Thoracic aorta (tissue), 2 donors: Measurements from ENCODE around the gene TMEM219. TPM values are rescaled to one million over a fixed set of nuclear protein-coding genes. Genes with fewer than 3 reads are reported as not detected.

Source experiments
- ATAC-seq: fragments of 150-250 bp; one replicate; pipeline ENCODE4 v1.8.0; 2017; ENCODE audit warnings: low read depth; ENCODE audit not compliant: insufficient number of reproducible peaks, low FRiP score
- DNase-seq: peaks from one replicate; pipeline ENCODE4 v3.0.0-alpha.2; 2020; ENCODE audit warnings: low spot score
- H3K27ac ChIP-seq, 2 donors: fragments of 200-600 bp; sonication (generic); 1 replicate in 1 of 2; 2 replicates in 1 of 2; pipeline ENCODE4 v1.5.1; 2016; ENCODE audit warnings: mild to moderate bottlenecking in 2 of 2, moderate library complexity in 2 of 2
- H3K27me3 ChIP-seq: fragments of 200-600 bp; sonication (generic); replicated peaks from 2 replicates; pipeline ENCODE4 v1.6.0; 2016; ENCODE audit warnings: mild to moderate bottlenecking; ENCODE audit not compliant: insufficient read depth
- H3K36me3 ChIP-seq: fragments of 200-600 bp; sonication (generic); one replicate; pipeline ENCODE4 v1.5.1; 2016
- H3K4me1 ChIP-seq, 2 donors: fragments of 200-600 bp; sonication (generic); 1 replicate in 1 of 2; 2 replicates in 1 of 2; pipeline versions ENCODE4 v1.5.1 to v1.6.0; 2016; ENCODE audit warnings: low read depth in 2 of 2, mild to moderate bottlenecking in 1 of 2; ENCODE audit not compliant: control insufficient read depth in 1 of 2
- H3K4me3 ChIP-seq: fragments of 200-600 bp; sonication (generic); 2 replicates; pipeline ENCODE4 v1.5.1; 2016; ENCODE audit warnings: mild to moderate bottlenecking
- H3K9me3 ChIP-seq: fragments of 200-600 bp; sonication (generic); 2 replicates; pipeline ENCODE4 v1.5.1; 2016
- total RNA-seq, 2 donors: library from RNA; depleted of rRNA; stranded (reverse); fragments of >200 nt; gene quantifications; one replicate each; pipeline versions ENCODE4 v1.1.0 to v1.2.3, GENCODE V29; 2016
- TF ChIP-seq, protein P1 (sequence below): fragments of 200-600 bp; sonication (generic); IDR thresholded peaks from one replicate; pipeline ENCODE4 v1.5.1; 2019; ENCODE audit warnings: antibody characterized with exemption

TMEM219 gene
- total RNA-seq, 2 donors from 2014 or later, result 79.7 to 161 TPM

DNA sequence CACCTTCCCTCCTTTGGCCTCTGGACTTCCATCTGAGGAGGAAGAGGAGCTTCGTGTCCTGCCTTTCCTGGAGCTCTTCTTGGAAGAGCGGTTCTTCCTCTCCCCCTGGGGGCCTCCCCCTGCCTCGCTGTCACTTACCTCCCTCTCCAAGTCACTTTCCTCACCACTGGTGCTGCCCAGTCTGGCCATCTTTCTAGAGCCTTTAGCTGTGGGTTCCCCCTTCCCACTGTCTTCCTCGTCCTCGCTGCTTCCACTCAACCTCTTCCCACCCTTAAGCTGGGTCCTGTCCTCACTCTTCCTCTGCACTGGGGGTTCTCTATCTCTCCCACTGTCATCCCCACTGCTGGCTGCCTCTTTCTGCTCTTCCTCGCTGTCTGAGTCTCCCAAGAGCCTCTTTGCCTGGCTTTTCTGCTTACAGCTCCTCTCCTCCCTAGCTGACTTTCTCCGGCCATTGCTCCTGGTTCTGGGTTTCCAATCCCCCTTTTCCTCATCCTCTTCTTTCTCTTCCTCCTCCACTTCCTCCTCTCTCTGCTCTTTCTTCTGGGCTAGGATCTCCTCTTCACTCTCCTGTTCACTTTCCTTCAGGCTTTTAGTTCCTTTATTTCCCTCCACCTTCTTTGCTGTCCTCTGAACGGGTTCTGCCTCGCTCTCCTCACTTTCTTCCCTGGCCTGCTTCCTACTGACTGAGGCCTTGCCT is 32.2 kb downstream of the TMEM219 start:
- DNase-seq (no peak), ATAC-seq (no peak)
- peak overlapping the region; percentile 86 for H3K4me3 ChIP-seq
- H3K27ac ChIP-seq, result peak overlapping the region in 1 of 2 donors; percentile 89
- peaks cover 22% of the 10 kb centered on the region for H3K36me3 ChIP-seq
- H3K9me3 ChIP-seq, result no peaks in the 10 kb centered on the region
- H3K27me3 ChIP-seq, result no peaks in the 10 kb centered on the region
- peaks cover 12 to 20% of the 10 kb centered on the region in 2 donors for H3K4me1 ChIP-seq
- TF ChIP-seq, protein P1, sequence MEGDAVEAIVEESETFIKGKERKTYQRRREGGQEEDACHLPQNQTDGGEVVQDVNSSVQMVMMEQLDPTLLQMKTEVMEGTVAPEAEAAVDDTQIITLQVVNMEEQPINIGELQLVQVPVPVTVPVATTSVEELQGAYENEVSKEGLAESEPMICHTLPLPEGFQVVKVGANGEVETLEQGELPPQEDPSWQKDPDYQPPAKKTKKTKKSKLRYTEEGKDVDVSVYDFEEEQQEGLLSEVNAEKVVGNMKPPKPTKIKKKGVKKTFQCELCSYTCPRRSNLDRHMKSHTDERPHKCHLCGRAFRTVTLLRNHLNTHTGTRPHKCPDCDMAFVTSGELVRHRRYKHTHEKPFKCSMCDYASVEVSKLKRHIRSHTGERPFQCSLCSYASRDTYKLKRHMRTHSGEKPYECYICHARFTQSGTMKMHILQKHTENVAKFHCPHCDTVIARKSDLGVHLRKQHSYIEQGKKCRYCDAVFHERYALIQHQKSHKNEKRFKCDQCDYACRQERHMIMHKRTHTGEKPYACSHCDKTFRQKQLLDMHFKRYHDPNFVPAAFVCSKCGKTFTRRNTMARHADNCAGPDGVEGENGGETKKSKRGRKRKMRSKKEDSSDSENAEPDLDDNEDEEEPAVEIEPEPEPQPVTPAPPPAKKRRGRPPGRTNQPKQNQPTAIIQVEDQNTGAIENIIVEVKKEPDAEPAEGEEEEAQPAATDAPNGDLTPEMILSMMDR, result no peak

DNA sequence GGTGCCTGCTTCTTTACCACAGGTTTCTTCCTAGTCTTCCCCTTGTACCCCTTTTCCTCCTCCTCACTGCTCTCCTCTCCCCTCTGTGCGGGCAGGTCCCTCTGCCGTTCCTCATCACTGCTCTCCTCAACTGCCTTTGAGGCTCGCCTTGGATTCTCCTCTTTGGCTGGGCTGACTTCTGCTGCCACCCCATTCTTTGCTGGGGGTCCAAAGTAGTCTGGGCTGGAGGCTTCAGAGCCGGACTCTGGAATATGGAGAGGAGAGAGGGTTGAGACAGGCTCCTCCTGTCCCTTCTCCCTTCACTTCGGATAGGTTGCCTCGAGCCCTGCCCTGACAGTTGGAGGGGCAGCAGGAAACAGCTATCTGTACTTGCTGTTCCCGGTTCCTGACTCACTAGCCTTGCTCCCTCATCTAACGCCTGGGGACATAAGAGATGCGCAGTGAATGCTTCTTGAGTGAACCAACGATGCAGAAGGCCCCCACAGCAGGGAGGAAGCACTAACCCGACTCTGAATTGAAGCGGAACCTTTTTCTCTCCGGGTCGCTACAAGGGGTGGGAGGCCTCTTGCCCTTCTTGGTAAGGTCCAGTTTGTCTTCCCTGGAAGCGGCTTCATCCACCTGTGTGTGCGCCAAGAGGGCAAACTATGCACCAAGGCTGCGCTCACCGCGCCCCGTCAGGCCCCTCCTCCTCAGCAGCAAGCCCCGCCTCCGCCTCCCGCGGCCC is 32.9 kb downstream of the TMEM219 start:
- peaks cover 12 to 20% of the 10 kb centered on the region in 2 donors for H3K4me1 ChIP-seq
- peak overlapping the region; percentile 86 for H3K4me3 ChIP-seq
- ATAC-seq (no peak), DNase-seq (no peak)
- TF ChIP-seq, protein P1, result no peak
- no peaks in the 10 kb centered on the region for H3K27me3 ChIP-seq
- H3K27ac ChIP-seq, result peak overlapping the region; percentile 89 to 96
- H3K9me3 ChIP-seq, result no peaks in the 10 kb centered on the region
- H3K36me3 ChIP-seq, result peaks cover 16% of the 10 kb centered on the region

DNA sequence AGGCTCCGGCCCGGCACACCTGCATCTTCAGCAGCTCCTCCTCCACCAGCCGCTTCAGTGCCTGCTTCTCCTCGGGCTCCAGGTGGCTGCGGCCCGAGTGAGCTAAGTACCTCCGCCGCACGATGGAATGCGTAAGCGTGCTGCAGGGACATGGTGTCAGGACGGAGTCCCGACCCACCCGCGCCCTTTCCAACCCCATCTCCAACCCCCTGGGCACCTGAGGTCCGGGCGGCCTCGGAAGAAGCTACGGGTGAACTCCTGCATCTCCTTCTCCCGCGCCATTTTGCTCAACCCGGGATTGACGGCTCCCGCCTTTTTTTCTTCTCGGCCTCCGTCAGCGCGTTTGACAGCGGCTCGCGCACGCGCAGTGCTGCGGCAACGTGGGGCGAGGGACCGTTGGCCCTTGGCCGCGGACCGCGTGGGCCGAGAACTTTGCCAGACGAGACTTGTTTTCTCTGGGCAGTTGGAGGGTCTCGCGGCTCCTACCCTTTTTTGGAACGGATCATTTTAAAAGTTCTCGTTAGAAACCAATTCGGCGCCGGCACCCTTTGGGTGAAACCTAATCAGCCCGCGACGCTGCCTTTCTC is 33.5 kb downstream of the TMEM219 start, which contains the start of gene HIRIP3:
Gene HIRIP3 (minus strand): TSS at position 294 of the 587 bp plus-strand sequence. CDS start 12 bp downstream, at position 282.
- H3K4me3 ChIP-seq, result peak within 1 kb of the TSS; percentile 86
- peak; percentile 57 for ATAC-seq
- peak; percentile 47 for DNase-seq
- H3K4me1 ChIP-seq, result peaks cover 12 to 20% of the 10 kb centered on the region in 2 donors
- H3K27me3 ChIP-seq, result no peaks in the 10 kb centered on the region
- peaks cover 16% of the 10 kb centered on the region for H3K36me3 ChIP-seq
- TF ChIP-seq, protein P1, result no peak
- H3K9me3 ChIP-seq, result no peaks in the 10 kb centered on the region
- peak within 1 kb of the TSS; percentile 89 to 96 for H3K27ac ChIP-seq

DNA sequence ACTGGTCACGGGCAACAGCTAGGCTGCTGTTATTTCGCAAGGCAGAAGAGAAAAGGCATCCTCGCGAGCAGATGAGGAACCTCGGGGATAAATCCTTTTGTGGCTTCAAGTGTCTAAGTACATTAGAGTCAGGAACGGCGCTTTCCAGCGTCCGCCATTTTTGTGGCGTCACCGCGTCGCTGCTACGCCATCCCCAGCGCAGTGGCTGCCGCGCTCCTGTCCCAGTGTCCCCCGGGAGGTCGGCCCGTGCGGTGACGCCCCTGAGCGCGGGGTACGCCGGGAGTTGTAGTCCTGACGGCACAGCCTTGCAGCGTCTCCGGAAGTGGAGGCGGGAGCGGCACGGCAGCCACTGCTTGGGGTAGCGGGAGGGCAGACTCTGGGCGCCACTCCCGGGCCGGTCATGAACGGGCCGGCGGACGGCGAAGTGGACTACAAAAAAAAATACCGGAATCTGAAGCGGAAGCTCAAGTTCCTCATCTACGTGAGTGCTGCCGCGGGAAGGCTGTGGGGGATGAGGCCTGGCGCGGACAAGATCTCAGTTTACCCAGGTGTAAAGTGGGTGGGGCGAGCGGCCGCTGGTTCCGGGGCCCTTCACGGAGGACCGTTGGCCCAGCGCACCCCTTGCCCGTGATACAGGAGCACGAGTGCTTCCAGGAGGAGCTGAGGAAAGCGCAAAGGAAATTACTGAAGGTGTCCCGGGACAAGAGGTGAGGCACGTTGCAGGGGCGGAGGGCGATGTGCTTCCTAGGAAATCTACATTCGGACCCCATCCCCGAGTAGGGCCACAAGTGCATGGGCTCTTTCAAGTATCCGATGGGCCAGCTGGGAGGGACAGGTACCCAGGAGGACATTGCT is 34.3 kb downstream of the TMEM219 start, which contains the start of gene INO80E:
Gene INO80E (plus strand): TSS at position 331 of the 855 bp plus-strand sequence. CDS start 70 bp downstream, at position 401.
- TF ChIP-seq, protein P1, result no peak
- no peaks in the 10 kb centered on the region for H3K27me3 ChIP-seq
- peaks cover 12 to 20% of the 10 kb centered on the region in 2 donors for H3K4me1 ChIP-seq
- peak within 1 kb of the TSS; percentile 89 to 96 for H3K27ac ChIP-seq
- peak within 1 kb of the TSS; percentile 86 for H3K4me3 ChIP-seq
- DNase-seq (peak; percentile 92), ATAC-seq (peak; percentile 82)
- H3K36me3 ChIP-seq, result peaks cover 14% of the 10 kb centered on the region
- H3K9me3 ChIP-seq, result no peaks in the 10 kb centered on the region
